HepG2 (cell line): ENCODE measurements around the gene RAB17. TPM values are rescaled to one million over a fixed set of nuclear protein-coding genes. Genes with fewer than 3 reads are reported as not detected.
A peak's percentile ranks its signal among the peaks of the same experiment; 100 is the strongest.

Experiments
- ATAD3A ChIP-seq: sonication (generic); formaldehyde crosslinking; IDR thresholded peaks from 2 replicates; pipeline ENCODE4 v1.4.0; 2020; ENCODE audit warnings: missing genetic modification reagents
- CBFB ChIP-seq: sonication (generic); formaldehyde crosslinking; IDR thresholded peaks from 2 replicates; pipeline ENCODE4 v1.4.0; 2020; ENCODE audit warnings: missing genetic modification reagents
- CBX2 ChIP-seq, 2 experiments: fragments of 200-600 bp in 1 of 2; sonication (generic); formaldehyde crosslinking in 1 of 2; IDR thresholded peaks; 2 replicates each; pipeline versions ENCODE4 v1.7.0 to v1.8.1; 2018 to 2022; ENCODE audit warnings: low read depth in 2 of 2, low read length in 1 of 2, mild to moderate bottlenecking in 1 of 2, missing genetic modification reagents in 1 of 2
- CENPX ChIP-seq: sonication (generic); formaldehyde crosslinking; IDR thresholded peaks from 2 replicates; pipeline ENCODE4 v1.9.0; 2021; ENCODE audit warnings: mild to moderate bottlenecking, missing genetic modification reagents, moderate library complexity
- GFI1 ChIP-seq: sonication (generic); formaldehyde crosslinking; IDR thresholded peaks from 2 replicates; pipeline ENCODE4 v1.5.0; 2020; ENCODE audit warnings: missing genetic modification reagents, mild to moderate bottlenecking, borderline replicate concordance
- MAF1 ChIP-seq: sonication (generic); formaldehyde crosslinking; IDR thresholded peaks from 2 replicates; pipeline ENCODE4 v1.5.0; 2020; ENCODE audit warnings: missing genetic modification reagents, borderline replicate concordance
- MED1 ChIP-seq: sonication (generic); formaldehyde crosslinking; IDR thresholded peaks from 2 replicates; pipeline ENCODE4 v1.4.0; 2020; ENCODE audit warnings: missing genetic modification reagents
- MEF2D ChIP-seq: sonication (generic); formaldehyde crosslinking; IDR thresholded peaks from 2 replicates; pipeline ENCODE4 v1.5.1; 2020; ENCODE audit warnings: mild to moderate bottlenecking, missing genetic modification reagents
- NFKB2 ChIP-seq: sonication (generic); formaldehyde crosslinking; IDR thresholded peaks from 2 replicates; pipeline ENCODE4 v1.4.0; 2020; ENCODE audit warnings: missing genetic modification reagents, borderline replicate concordance
- NFKBIZ ChIP-seq: IDR thresholded peaks from 2 replicates; pipeline ENCODE4 v1.6.1; 2018; ENCODE audit warnings: missing genetic modification reagents, missing compliant biosample characterization
- SCMH1 ChIP-seq: sonication (generic); formaldehyde crosslinking; IDR thresholded peaks from 2 replicates; pipeline ENCODE4 v1.9.0; 2021; ENCODE audit warnings: missing genetic modification reagents, mild to moderate bottlenecking, borderline replicate concordance
- SNRNP70 ChIP-seq: fragments of 200-400 bp; formaldehyde crosslinking; IDR thresholded peaks from 2 replicates; pipeline ENCODE4 v1.6.1; 2017; ENCODE audit warnings: mild to moderate bottlenecking, low read depth, low read length, moderate library complexity
- TCF7L2 ChIP-seq: IDR thresholded peaks from 2 replicates; pipeline ENCODE4 v1.6.1; 2011; ENCODE audit warnings: mild to moderate bottlenecking, low read depth, low read length, moderate library complexity
- TEAD2 ChIP-seq: sonication (generic); formaldehyde crosslinking; IDR thresholded peaks from 2 replicates; pipeline ENCODE4 v1.9.0; 2021; ENCODE audit warnings: missing genetic modification reagents
- TGIF2 ChIP-seq: IDR thresholded peaks from 2 replicates; pipeline ENCODE4 v1.6.1; 2016; ENCODE audit warnings: control low read depth, missing compliant biosample characterization
- ZNF264 ChIP-seq: sonication (generic); formaldehyde crosslinking; IDR thresholded peaks from 2 replicates; pipeline ENCODE4 v1.4.0; 2020; ENCODE audit warnings: missing genetic modification reagents
- ZNF446 ChIP-seq: sonication (generic); formaldehyde crosslinking; IDR thresholded peaks from 2 replicates; pipeline ENCODE4 v1.5.0; 2020; ENCODE audit warnings: mild to moderate bottlenecking, missing genetic modification reagents
- ZNF766 ChIP-seq: sonication (generic); formaldehyde crosslinking; IDR thresholded peaks from 2 replicates; pipeline ENCODE4 v1.5.0; 2020; ENCODE audit warnings: missing genetic modification reagents, borderline replicate concordance
- polyA plus RNA-seq, 8 experiments: library from polyadenylated mRNA; depleted of rRNA in 3 of 8; stranded (reverse) in 7 of 8; unstranded in 1 of 8; fragments of >200 nt; fragmentation: Illumina TruSeq in 4 of 8; extraction: Trizol in 4 of 8; gene quantifications; 2 replicates each; pipeline versions ENCODE4 v1.2.1 to v1.2.3, GENCODE V29; 2011 to 2016; ENCODE audit warnings: low read depth in 4 of 8, missing spikeins in 1 of 8, mixed read lengths in 1 of 8; ENCODE audit not compliant: insufficient read depth in 1 of 8
- total RNA-seq, 5 experiments: library from RNA; depleted of rRNA; stranded (reverse); fragments of >200 nt; fragmentation: Illumina TruSeq; extraction: Trizol; gene quantifications; 2 replicates each; pipeline ENCODE4 v1.2.3, GENCODE V29; 2016; ENCODE audit warnings: low read depth in 1 of 5
- TF ChIP-seq, protein P1 (sequence below): sonication (generic); formaldehyde crosslinking; IDR thresholded peaks from 2 replicates; pipeline ENCODE4 v1.4.0; 2020; ENCODE audit warnings: missing genetic modification reagents, borderline replicate concordance
- TF ChIP-seq, protein P2 (sequence below): sonication (generic); formaldehyde crosslinking; conservative IDR thresholded peaks from 2 replicates; pipeline ENCODE4 v1.4.0; 2020; ENCODE audit warnings: missing genetic modification reagents
- TF ChIP-seq, protein P3 (sequence below): sonication (generic); formaldehyde crosslinking; IDR thresholded peaks from 2 replicates; pipeline ENCODE4 v1.9.0; 2021; ENCODE audit warnings: missing genetic modification reagents, borderline replicate concordance
- TF ChIP-seq, protein P4 (sequence below): sonication (generic); formaldehyde crosslinking; IDR thresholded peaks from 2 replicates; pipeline ENCODE4 v1.4.0; 2020; ENCODE audit warnings: low read depth, mild to moderate bottlenecking, missing genetic modification reagents
- TF ChIP-seq, protein P5 (sequence below): sonication (generic); formaldehyde crosslinking; IDR thresholded peaks from 2 replicates; pipeline ENCODE4 v1.4.0; 2020; ENCODE audit warnings: missing genetic modification reagents, low read depth, mild to moderate bottlenecking, borderline replicate concordance

RAB17 gene
- total and polyA plus RNA-seq, 2 of the 13 experiments (the other 11 are each of a cell fraction or from before 2014, with no cell fraction given), result 68.0 to 124 TPM

DNA sequence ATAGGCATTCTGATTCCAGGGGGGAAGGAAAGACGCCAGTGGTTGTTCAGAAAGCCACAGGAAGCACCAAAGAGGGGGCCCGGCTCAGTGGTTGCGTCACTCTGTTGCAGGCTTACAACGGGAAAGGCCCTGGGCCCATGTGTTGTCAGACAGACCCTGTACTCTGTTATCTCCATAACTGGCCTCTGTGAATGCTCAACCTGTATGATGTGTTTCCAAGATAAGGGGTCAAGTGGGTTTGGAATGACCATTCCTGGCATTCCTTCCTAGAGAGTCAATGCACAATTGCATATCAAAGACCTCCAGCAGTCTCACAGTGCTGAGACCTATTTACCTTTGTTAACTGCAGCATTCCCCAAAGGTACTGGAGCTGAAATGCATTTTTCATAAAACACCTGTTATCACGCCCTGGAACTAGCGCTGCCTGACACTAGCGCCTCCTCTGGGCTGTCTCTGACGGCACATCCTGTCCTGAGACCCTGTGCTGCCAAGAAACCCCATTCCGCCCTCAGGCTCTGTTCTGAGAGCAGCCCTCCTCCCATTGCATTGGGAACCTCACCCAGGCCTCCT is 23.7 kb upstream of the RAB17 start (continued):
- TF ChIP-seq, protein P1, sequence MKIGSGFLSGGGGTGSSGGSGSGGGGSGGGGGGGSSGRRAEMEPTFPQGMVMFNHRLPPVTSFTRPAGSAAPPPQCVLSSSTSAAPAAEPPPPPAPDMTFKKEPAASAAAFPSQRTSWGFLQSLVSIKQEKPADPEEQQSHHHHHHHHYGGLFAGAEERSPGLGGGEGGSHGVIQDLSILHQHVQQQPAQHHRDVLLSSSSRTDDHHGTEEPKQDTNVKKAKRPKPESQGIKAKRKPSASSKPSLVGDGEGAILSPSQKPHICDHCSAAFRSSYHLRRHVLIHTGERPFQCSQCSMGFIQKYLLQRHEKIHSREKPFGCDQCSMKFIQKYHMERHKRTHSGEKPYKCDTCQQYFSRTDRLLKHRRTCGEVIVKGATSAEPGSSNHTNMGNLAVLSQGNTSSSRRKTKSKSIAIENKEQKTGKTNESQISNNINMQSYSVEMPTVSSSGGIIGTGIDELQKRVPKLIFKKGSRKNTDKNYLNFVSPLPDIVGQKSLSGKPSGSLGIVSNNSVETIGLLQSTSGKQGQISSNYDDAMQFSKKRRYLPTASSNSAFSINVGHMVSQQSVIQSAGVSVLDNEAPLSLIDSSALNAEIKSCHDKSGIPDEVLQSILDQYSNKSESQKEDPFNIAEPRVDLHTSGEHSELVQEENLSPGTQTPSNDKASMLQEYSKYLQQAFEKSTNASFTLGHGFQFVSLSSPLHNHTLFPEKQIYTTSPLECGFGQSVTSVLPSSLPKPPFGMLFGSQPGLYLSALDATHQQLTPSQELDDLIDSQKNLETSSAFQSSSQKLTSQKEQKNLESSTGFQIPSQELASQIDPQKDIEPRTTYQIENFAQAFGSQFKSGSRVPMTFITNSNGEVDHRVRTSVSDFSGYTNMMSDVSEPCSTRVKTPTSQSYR (CRISPR knock-in tag), result peak; percentile 86; the same call in 1 of the 2 replicates
- TF ChIP-seq, protein P2, sequence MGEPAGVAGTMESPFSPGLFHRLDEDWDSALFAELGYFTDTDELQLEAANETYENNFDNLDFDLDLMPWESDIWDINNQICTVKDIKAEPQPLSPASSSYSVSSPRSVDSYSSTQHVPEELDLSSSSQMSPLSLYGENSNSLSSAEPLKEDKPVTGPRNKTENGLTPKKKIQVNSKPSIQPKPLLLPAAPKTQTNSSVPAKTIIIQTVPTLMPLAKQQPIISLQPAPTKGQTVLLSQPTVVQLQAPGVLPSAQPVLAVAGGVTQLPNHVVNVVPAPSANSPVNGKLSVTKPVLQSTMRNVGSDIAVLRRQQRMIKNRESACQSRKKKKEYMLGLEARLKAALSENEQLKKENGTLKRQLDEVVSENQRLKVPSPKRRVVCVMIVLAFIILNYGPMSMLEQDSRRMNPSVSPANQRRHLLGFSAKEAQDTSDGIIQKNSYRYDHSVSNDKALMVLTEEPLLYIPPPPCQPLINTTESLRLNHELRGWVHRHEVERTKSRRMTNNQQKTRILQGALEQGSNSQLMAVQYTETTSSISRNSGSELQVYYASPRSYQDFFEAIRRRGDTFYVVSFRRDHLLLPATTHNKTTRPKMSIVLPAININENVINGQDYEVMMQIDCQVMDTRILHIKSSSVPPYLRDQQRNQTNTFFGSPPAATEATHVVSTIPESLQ (CRISPR knock-in tag), result peak; percentile 53; the same call in 1 of the 2 replicates
- TF ChIP-seq ATAD3A (CRISPR knock-in tag) (no peak), NFKB2 (CRISPR knock-in tag) (no peak; the same call in 1 of the 2 replicates), MAF1 (no peak), ZNF264 (peak; percentile 82; the same call in 1 of the 2 replicates), CBFB (peak; percentile 90), NFKBIZ (CRISPR knock-in tag) (peak; percentile 94), ZNF766 (CRISPR knock-in tag) (no peak), SCMH1 (CRISPR knock-in tag) (no peak), MED1 (CRISPR knock-in tag) (peak; percentile 97), TEAD2 (CRISPR knock-in tag) (no peak), SNRNP70 (no peak), ZNF446 (no peak), GFI1 (CRISPR knock-in tag) (peak; percentile 87; the same call in 1 of the 2 replicates), CBX2 (IDR thresholded peaks at IDR 0.05; ENCODE audit: low read depth, low read length) (no peak), CBX2 (CRISPR knock-in tag; IDR thresholded peaks at IDR 0.05; ENCODE audit: low read depth) (no peak), MEF2D (CRISPR knock-in tag) (peak; percentile 97), TGIF2 (peak; percentile 76; the same call in 1 of the 2 replicates), TCF7L2 (peak; percentile 74), CENPX (no peak)
- TF ChIP-seq, protein P3, sequence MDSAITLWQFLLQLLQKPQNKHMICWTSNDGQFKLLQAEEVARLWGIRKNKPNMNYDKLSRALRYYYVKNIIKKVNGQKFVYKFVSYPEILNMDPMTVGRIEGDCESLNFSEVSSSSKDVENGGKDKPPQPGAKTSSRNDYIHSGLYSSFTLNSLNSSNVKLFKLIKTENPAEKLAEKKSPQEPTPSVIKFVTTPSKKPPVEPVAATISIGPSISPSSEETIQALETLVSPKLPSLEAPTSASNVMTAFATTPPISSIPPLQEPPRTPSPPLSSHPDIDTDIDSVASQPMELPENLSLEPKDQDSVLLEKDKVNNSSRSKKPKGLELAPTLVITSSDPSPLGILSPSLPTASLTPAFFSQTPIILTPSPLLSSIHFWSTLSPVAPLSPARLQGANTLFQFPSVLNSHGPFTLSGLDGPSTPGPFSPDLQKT (CRISPR knock-in tag), result no peak
- TF ChIP-seq, protein P4, sequence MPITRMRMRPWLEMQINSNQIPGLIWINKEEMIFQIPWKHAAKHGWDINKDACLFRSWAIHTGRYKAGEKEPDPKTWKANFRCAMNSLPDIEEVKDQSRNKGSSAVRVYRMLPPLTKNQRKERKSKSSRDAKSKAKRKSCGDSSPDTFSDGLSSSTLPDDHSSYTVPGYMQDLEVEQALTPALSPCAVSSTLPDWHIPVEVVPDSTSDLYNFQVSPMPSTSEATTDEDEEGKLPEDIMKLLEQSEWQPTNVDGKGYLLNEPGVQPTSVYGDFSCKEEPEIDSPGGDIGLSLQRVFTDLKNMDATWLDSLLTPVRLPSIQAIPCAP (CRISPR knock-in tag), result no peak
- TF ChIP-seq, protein P5, sequence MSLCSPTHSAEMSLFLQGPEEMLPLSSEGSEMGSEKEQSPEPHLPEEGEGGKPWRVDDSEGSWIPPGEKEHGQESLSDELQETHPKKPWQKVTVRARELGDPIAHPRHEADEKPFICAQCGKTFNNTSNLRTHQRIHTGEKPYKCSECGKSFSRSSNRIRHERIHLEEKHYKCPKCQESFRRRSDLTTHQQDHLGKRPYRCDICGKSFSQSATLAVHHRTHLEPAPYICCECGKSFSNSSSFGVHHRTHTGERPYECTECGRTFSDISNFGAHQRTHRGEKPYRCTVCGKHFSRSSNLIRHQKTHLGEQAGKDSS (CRISPR knock-in tag), result no peak
